ELF-1 (cell line): ENCODE results near the gene TNFRSF9.
"Not testable (repeated sequence)": the region's sequence is repeated elsewhere in the genome, so short reads cannot be mapped to it uniquely, and the experiment has no call there.

Experiments used
- DNase-seq: peaks from one replicate; pipeline ENCODE4 v3.0.0-alpha.2; 2016; ENCODE audit warnings: low read depth, low spot score

Gene TNFRSF9

GRCh38 chr1:7940745-7941436 lies at the start of gene TNFRSF9:
TSS of gene TNFRSF9 (minus strand) at chr1:7940839. CDS start at chr1:7939994, 845 bp downstream.
- DNase-seq, result peak; percentile 48

- no peak for DNase-seq
Measured at GRCh38 chr1:7989762-7990428, 49.3 kb upstream of the TNFRSF9 start.

- DNase-seq, result peak; percentile 46
Measured at GRCh38 chr1:7988576-7988975, 47.9 kb upstream of the TNFRSF9 start.

GRCh38 chr1:7987528-7987927 lies 46.9 kb upstream of the TNFRSF9 start:
- DNase-seq, result no peak

- no peak for DNase-seq
Measured at GRCh38 chr1:7985851-7986612, 45.4 kb upstream of the TNFRSF9 start.

- no peak for DNase-seq
Measured at GRCh38 chr1:7984811-7985210, 44.2 kb upstream of the TNFRSF9 start.

GRCh38 chr1:7983086-7983778 lies 42.6 kb upstream of the TNFRSF9 start:
- no peak for DNase-seq

GRCh38 chr1:7980984-7981383 lies 40.3 kb upstream of the TNFRSF9 start:
- DNase-seq, result no peak

- DNase-seq, result peak; percentile 93
Measured at GRCh38 chr1:7975212-7975865, 34.7 kb upstream of the TNFRSF9 start.

- no peak for DNase-seq
Measured at GRCh38 chr1:7973086-7973485, 32.4 kb upstream of the TNFRSF9 start.

- DNase-seq, result no peak
Measured at GRCh38 chr1:7972285-7972684, 31.6 kb upstream of the TNFRSF9 start.

GRCh38 chr1:7971024-7971423 lies 30.4 kb upstream of the TNFRSF9 start:
- no peak for DNase-seq

GRCh38 chr1:7970246-7970645 lies 29.6 kb upstream of the TNFRSF9 start:
- no peak for DNase-seq

GRCh38 chr1:7967651-7968050 lies 27.0 kb upstream of the TNFRSF9 start:
- DNase-seq, result no peak

- DNase-seq, result no peak
Measured at GRCh38 chr1:7967196-7967595, 26.6 kb upstream of the TNFRSF9 start.

GRCh38 chr1:7964476-7964875 lies 23.8 kb upstream of the TNFRSF9 start:
- no peak for DNase-seq

GRCh38 chr1:7963841-7964240 lies 23.2 kb upstream of the TNFRSF9 start:
- not testable (repeated sequence) for DNase-seq

GRCh38 chr1:7963378-7963730 lies 22.7 kb upstream of the TNFRSF9 start:
- DNase-seq, result not testable (repeated sequence)

- no peak for DNase-seq
Measured at GRCh38 chr1:7962636-7963377, 22.2 kb upstream of the TNFRSF9 start.

GRCh38 chr1:7962014-7962335 lies 21.3 kb upstream of the TNFRSF9 start:
- no peak for DNase-seq
